Measurements from ENCODE around the gene ICE2.

The ICE2 gene

DNA sequence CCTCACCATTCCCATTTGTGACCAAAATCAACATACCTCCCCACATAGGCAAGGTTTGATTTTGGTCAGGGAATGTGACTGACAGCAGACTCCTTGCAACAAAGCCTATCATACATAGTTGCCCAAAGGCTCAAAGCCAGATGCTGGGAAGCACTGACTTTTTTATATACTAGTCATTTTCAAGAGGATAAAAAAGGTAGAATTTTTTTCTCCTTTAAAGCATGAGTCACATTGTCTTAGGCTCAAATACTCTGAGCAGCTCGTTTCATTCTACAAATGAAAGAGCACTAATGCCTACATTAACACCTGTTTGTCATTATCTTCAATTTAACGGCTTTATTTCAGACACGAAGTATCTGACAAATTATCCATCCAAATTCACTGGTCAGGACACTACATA, 36.2 kb downstream of the ICE2 start:
- H3K4me3 ChIP-seq (replicated peaks; ENCODE audit: low read depth, low read length): no peak overlapping the region
- TF ChIP-seq, protein P1, sequence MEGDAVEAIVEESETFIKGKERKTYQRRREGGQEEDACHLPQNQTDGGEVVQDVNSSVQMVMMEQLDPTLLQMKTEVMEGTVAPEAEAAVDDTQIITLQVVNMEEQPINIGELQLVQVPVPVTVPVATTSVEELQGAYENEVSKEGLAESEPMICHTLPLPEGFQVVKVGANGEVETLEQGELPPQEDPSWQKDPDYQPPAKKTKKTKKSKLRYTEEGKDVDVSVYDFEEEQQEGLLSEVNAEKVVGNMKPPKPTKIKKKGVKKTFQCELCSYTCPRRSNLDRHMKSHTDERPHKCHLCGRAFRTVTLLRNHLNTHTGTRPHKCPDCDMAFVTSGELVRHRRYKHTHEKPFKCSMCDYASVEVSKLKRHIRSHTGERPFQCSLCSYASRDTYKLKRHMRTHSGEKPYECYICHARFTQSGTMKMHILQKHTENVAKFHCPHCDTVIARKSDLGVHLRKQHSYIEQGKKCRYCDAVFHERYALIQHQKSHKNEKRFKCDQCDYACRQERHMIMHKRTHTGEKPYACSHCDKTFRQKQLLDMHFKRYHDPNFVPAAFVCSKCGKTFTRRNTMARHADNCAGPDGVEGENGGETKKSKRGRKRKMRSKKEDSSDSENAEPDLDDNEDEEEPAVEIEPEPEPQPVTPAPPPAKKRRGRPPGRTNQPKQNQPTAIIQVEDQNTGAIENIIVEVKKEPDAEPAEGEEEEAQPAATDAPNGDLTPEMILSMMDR (IDR thresholded peaks at IDR 0.05; ENCODE audit: low read depth, low read length, missing control alignments): no peak
- no peak for DNase-seq (ENCODE audit: extremely low read depth, low read depth)

DNA sequence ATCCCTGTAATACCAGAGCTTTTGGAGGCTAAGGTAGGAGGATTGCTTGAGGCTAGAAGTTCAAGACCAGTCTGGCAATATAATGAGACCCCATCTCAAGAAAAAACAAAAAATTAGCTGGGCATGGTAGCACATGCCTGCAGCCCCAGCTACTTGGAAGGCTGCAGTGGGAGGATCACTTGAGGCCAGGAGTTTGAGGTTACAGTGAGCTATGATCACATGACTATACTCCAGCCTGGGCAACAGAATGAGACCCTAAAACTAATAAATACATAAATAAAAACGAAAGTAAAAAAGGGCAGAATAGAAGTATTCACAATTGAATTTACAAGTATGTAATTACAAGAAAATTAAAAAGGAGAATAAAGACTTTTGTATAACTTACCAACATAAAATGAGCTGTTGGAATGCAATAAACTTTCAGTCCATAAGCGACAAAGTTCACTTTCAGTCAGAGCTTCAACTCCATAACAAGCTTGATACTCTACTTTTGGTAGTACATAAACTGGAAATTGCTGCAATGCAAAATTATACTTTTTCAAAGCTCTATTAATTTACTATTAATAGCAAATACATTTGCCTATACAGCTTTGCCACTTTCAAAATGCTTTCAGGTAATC, 36.8 kb downstream of the ICE2 start:
- H3K4me3 ChIP-seq (replicated peaks; ENCODE audit: low read depth, low read length): no peak overlapping the region
- TF ChIP-seq, protein P1 (IDR thresholded peaks at IDR 0.05; ENCODE audit: low read depth, low read length, missing control alignments): no peak
- no peak for DNase-seq (ENCODE audit: extremely low read depth, low read depth)

DNA sequence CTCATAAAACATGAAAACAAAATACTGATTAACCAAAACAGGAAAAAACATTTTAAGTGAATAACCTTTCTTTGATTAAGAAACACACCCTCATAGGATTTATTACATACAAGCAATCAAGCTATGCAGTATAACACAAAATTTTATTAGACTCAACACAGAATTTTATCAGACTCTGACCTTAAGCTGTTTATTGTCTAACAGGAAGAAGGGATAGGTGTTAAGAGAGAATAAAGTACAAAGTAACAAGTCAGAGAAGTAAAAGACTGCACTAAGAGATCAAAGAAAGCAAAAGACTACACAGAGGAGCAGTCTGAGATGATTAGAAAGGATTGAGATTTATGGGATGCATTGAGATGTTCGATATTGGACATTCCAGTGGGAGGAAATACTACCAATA, 37.6 kb downstream of the ICE2 start:
- DNase-seq (ENCODE audit: extremely low read depth, low read depth): no peak
- TF ChIP-seq, protein P1 (IDR thresholded peaks at IDR 0.05; ENCODE audit: low read depth, low read length, missing control alignments): no peak

GRCh38 chr15:60438646-60439045, 40.3 kb downstream of the ICE2 start:
- no peak overlapping the region for H3K4me3 ChIP-seq (replicated peaks; ENCODE audit: low read depth, low read length)
- DNase-seq (ENCODE audit: extremely low read depth, low read depth): no peak
- TF ChIP-seq, protein P1 (IDR thresholded peaks at IDR 0.05; ENCODE audit: low read depth, low read length, missing control alignments): no peak

More for the DNA sequence above, 37.6 kb downstream of the ICE2 start:
- no peak overlapping the region for H3K4me3 ChIP-seq (replicated peaks; ENCODE audit: low read depth, low read length)

DNA sequence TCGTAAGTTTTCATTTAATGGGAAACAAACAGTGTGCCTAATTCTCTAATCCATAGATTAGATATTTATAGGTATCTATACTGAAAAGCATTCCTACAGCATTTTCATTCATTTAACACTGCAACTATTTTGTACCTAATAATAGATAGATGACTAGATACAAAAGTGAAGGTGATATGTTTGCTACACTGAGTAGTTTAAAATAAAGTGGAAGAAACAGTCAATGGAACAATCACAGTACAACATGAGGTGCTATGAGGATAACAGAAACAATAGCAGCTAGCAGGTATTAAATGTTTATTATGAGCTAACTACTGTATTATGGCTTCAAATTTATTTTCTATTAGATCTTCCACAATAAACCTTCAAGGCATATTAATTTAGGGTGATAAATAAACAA, 50.0 kb downstream of the ICE2 start:
- H3K4me3 ChIP-seq (replicated peaks; ENCODE audit: low read depth, low read length): no peak overlapping the region
- TF ChIP-seq, protein P1 (IDR thresholded peaks at IDR 0.05; ENCODE audit: low read depth, low read length, missing control alignments): no peak
- DNase-seq (ENCODE audit: extremely low read depth, low read depth): no peak

GRCh38 chr15:60426870-60427508, 52.0 kb downstream of the ICE2 start:
- no peak overlapping the region for H3K4me3 ChIP-seq (replicated peaks; ENCODE audit: low read depth, low read length)
- DNase-seq (ENCODE audit: extremely low read depth, low read depth): no peak
- TF ChIP-seq, protein P1 (IDR thresholded peaks at IDR 0.05; ENCODE audit: low read depth, low read length, missing control alignments): no peak

All from HFF-Myc (cell line).